Pericardium fibroblast (primary cell): ENCODE data around the gene CKAP4. TPM values are rescaled to one million over a fixed set of nuclear protein-coding genes. Genes with fewer than 3 reads are reported as not detected.

Experiments used
- total RNA-seq: library from RNA; depleted of rRNA; stranded (reverse); fragments of >200 nt; gene quantifications from 2 replicates; pipeline ENCODE4 v1.2.3, GENCODE V29; 2015

The CKAP4 gene, protein sequence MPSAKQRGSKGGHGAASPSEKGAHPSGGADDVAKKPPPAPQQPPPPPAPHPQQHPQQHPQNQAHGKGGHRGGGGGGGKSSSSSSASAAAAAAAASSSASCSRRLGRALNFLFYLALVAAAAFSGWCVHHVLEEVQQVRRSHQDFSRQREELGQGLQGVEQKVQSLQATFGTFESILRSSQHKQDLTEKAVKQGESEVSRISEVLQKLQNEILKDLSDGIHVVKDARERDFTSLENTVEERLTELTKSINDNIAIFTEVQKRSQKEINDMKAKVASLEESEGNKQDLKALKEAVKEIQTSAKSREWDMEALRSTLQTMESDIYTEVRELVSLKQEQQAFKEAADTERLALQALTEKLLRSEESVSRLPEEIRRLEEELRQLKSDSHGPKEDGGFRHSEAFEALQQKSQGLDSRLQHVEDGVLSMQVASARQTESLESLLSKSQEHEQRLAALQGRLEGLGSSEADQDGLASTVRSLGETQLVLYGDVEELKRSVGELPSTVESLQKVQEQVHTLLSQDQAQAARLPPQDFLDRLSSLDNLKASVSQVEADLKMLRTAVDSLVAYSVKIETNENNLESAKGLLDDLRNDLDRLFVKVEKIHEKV
- total RNA-seq = 145 and 227 TPM in 2 replicates

DNA sequence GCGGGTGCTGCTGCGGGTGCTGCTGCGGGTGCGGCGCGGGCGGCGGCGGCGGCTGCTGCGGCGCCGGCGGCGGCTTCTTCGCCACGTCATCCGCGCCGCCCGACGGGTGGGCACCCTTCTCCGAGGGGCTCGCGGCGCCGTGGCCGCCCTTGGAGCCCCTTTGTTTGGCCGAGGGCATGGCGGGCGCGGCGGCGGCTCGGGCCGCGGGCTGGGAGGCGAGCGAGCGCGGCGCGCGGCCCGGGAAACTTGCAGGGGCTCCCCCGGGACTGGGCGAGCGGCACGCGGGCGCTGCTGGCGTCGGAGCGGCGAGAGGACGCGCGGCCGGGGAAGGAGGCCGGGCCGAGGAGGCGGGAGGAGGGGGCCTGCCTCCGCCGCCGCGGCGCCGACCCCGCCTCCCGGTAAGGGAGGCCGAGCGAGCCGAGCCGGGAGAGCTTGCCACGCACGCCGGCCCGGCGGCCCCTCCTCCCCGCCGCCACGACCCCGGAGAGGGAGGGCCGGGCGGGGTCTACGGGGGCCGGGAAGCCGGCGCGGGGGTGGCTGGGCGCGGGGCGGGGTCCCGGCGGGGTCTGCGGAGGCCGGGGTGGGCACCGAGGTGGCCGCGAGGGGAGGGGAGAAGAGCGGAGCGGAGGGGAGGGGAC lies at the start of gene CKAP4:
TSS of gene CKAP4 (minus strand) at position 347 of the 638 bp plus-strand sequence. CDS start at position 178, 169 bp downstream.

Other genes with a start within 250 kb of the CKAP4 start
- 9.9 and 14.4 TPM in 2 replicates for gene NUAK1, start 109.1 kb downstream of the CKAP4 start, total RNA-seq
- gene TCP11L2, start 54.7 kb upstream of the CKAP4 start, total RNA-seq = 14.2 and 22.0 TPM in 2 replicates
- gene POLR3B, start 109.7 kb upstream of the CKAP4 start, total RNA-seq = 7.6 and 10.3 TPM in 2 replicates